ENCODE data around the gene AGAP2. TPM values are rescaled to one million over a fixed set of nuclear protein-coding genes. Genes with fewer than 3 reads are reported as not detected.

AGAP2 gene
- total RNA-seq, 1 experiment from 2014 or later: 5.3 TPM

- H3K79me1 ChIP-seq (ENCODE audit: insufficient read depth, low read depth, low read length, poor library complexity, severe bottlenecking): no peaks in the 10 kb centered on the region
- H3K4me1 Mint-ChIP-seq: peaks cover 4 to 7% of the 10 kb centered on the region in 2 experiments
- H4K20me1 ChIP-seq (ENCODE audit: control insufficient read depth, insufficient read depth, insufficient read length): no peaks in the 10 kb centered on the region
- H3K4me3 Mint-ChIP-seq: peak overlapping the region; percentile 77 to 100
- H3K27ac ChIP-seq (ENCODE audit: insufficient read length, low read depth, low read length): no peak overlapping the region
- no peak overlapping the region for H2AK5ac ChIP-seq (ENCODE audit: insufficient read length, low read length)
- no peak overlapping the region for H2BK5ac ChIP-seq (ENCODE audit: insufficient read length, low read length)
- no peak overlapping the region for H4K8ac ChIP-seq (replicated peaks; ENCODE audit: insufficient read length, low read depth, low read length)
- no peak overlapping the region for H2BK20ac ChIP-seq (ENCODE audit: low read depth, low read length, poor library complexity, severe bottlenecking)
- H3K27me3 Mint-ChIP-seq (ENCODE audit: low read depth): no peaks in the 10 kb centered on the region
- H3K9me3 Mint-ChIP-seq: peaks cover 0 to 3% of the 10 kb centered on the region in 2 experiments; a peak in 2 of 5 replicates
- H3K4me2 ChIP-seq (ENCODE audit: insufficient read depth, insufficient read length, low read length): no peak overlapping the region
- WGBS (ENCODE audit: extremely low coverage, insufficient read length, low lambda C conversion rate): no CpG with 5 or more reads among the region's 11 CpGs
- H3K23me2 ChIP-seq (ENCODE audit: insufficient read length, low read depth, low read length, poor library complexity, severe bottlenecking): peaks cover 5% of the 10 kb centered on the region
- no peaks in the 10 kb centered on the region for H3K9me3 ChIP-seq (ENCODE audit: control insufficient read depth, low read depth, low read length)
- H3K27me3 ChIP-seq (ENCODE audit: insufficient read depth, low read length): no peaks in the 10 kb centered on the region
- H3K14ac ChIP-seq (ENCODE audit: insufficient read depth, low read length): no peak overlapping the region
- no peak overlapping the region for H2BK15ac ChIP-seq (ENCODE audit: low read depth, low read length)
- H3K56ac ChIP-seq (ENCODE audit: insufficient read length, low read depth, low read length): no peak overlapping the region
- no peak overlapping the region for H3K27ac Mint-ChIP-seq
- H4K91ac ChIP-seq (ENCODE audit: insufficient read length, low read depth, low read length): no peak overlapping the region
- no peak overlapping the region for H2BK120ac ChIP-seq (ENCODE audit: low read depth, low read length, poor library complexity, severe bottlenecking)
- H3K4me1 ChIP-seq (ENCODE audit: insufficient read depth, low read length): no peaks in the 10 kb centered on the region
- H3K4ac ChIP-seq (ENCODE audit: low read depth, low read length): no peak overlapping the region
- H3K18ac ChIP-seq (ENCODE audit: insufficient read length, low read depth, low read length): no peak overlapping the region
- H3T11ph ChIP-seq (ENCODE audit: low read length): no peak overlapping the region
- TF ChIP-seq CTCF (conservative IDR thresholded peaks at IDR 0.05): no peak
- H2AFZ ChIP-seq (ENCODE audit: low read length): no peak overlapping the region
- no peak overlapping the region for H3K23ac ChIP-seq (ENCODE audit: insufficient read length, low read depth, low read length)
- DNase-seq: no peak
- H4K5ac ChIP-seq (ENCODE audit: insufficient read length, low read depth, low read length): no peak overlapping the region
- H3K36me3 Mint-ChIP-seq (ENCODE audit: insufficient read depth in 1 of 3, low read depth in 3 of 3): peaks cover 23 to 44% (median 32%) of the 10 kb centered on the region in 3 experiments
- H3K79me2 ChIP-seq (ENCODE audit: insufficient read depth, low read length): no peaks in the 10 kb centered on the region; the same call in 1 of the 2 replicates
- no peak overlapping the region for H2BK12ac ChIP-seq (ENCODE audit: insufficient read length, low read depth, low read length)
- no peak overlapping the region for H3K9ac ChIP-seq (ENCODE audit: extremely low read depth, insufficient read length, low read length)
Measured at GRCh38 chr12:57783861-57784260, 45.3 kb upstream of the AGAP2 start.

All from H9 (cell line).